Pons (tissue), 1 donor: Measurements from ENCODE around the gene RUVBL2.

ENCODE experiments used
- DNase-seq: peaks from one replicate; pipeline ENCODE4 v3.0.0-alpha.2; 2016; ENCODE audit warnings: low spot score

The RUVBL2 gene

GRCh38 chr19:48964205-48965039 is 29.3 kb upstream of the RUVBL2 start:
- peak; percentile 61 for DNase-seq

DNA sequence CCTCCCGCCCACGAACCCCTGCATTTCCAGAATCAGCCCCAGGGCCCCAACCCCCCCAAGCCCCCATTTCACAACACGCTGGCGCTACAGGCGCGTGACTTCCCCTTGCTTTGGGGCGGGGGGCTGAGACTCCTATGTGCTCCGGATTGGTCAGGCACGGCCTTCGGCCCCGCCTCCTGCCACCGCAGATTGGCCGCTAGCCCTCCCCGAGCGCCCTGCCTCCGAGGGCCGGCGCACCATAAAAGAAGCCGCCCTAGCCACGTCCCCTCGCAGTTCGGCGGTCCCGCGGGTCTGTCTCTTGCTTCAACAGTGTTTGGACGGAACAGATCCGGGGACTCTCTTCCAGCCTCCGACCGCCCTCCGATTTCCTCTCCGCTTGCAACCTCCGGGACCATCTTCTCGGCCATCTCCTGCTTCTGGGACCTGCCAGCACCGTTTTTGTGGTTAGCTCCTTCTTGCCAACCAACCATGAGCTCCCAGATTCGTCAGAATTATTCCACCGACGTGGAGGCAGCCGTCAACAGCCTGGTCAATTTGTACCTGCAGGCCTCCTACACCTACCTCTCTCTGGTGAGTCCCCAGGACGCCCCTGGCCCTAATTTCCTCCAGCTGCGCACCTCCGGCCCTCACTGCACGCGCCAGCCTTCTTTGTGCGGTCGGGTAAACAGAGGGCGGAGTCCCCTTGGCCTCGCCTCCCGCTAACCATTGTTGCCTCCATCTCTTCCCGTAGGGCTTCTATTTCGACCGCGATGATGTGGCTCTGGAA is 28.5 kb upstream of the RUVBL2 start, which contains the start of gene FTL:
Gene FTL (plus strand): TSS at position 270 of the 766 bp plus-strand sequence. CDS start 199 bp downstream, at position 469.
- peak; percentile 97 for DNase-seq

DNA sequence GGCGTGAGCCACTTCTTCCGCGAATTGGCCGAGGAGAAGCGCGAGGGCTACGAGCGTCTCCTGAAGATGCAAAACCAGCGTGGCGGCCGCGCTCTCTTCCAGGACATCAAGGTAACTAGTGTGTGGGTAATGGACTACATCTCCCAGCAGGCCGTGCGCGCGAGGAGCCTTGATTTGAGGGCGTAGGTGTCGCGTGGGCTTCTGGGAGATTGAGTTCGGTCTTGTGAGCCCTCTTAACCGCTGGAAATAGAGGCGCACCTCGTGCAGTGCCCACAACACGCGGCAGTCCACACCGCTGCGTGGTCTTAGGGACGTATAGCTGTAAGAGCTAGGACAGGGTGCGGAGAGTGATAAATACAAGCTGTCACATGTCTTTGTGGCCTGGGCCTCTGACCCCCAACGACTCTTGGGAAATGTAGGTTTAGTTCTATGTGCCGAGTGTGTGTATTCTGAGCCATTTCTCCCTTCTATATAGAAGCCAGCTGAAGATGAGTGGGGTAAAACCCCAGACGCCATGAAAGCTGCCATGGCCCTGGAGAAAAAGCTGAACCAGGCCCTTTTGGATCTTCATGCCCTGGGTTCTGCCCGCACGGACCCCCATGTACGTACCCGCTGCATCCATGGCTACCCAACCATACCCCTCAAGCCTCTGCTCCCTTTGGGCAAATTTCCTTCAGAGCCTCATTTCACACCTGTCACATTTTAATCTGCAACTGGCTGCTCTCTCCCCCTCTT is 27.7 kb upstream of the RUVBL2 start:
- peak; percentile 90 for DNase-seq

DNA sequence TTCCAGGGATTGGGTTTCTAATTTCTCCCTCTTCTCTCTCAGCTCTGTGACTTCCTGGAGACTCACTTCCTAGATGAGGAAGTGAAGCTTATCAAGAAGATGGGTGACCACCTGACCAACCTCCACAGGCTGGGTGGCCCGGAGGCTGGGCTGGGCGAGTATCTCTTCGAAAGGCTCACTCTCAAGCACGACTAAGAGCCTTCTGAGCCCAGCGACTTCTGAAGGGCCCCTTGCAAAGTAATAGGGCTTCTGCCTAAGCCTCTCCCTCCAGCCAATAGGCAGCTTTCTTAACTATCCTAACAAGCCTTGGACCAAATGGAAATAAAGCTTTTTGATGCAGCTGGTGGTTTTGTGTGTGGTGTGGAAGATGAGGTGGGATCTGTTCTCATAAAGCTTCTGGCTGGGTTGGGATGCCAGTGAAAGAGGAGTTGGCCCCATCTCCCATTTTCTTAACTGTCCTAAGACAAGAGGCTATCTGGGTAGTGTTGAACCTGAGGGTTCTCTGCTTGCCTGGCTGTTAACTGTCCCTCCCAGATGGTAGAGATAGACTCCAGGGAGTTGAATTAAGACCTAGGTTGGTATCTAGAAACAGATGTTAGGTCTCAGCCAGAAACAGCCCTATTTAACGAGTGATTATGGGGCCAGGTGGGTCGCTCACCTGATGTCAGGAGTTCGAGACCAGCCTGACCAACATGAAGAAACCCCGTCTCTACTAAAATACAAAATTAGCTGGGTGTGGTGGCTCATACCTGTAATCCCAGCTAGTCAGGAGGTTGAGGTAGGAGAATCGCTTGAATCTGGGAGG is 26.9 kb upstream of the RUVBL2 start:
- peak; percentile 44 for DNase-seq

- DNase-seq = peak; percentile 89
Observed at GRCh38 chr19:48967346-48968178, 26.1 kb upstream of the RUVBL2 start.

GRCh38 chr19:48968179-48968661 is 25.5 kb upstream of the RUVBL2 start:
- no peak for DNase-seq

GRCh38 chr19:48968813-48969218 is 24.9 kb upstream of the RUVBL2 start:
- DNase-seq = no peak

DNA sequence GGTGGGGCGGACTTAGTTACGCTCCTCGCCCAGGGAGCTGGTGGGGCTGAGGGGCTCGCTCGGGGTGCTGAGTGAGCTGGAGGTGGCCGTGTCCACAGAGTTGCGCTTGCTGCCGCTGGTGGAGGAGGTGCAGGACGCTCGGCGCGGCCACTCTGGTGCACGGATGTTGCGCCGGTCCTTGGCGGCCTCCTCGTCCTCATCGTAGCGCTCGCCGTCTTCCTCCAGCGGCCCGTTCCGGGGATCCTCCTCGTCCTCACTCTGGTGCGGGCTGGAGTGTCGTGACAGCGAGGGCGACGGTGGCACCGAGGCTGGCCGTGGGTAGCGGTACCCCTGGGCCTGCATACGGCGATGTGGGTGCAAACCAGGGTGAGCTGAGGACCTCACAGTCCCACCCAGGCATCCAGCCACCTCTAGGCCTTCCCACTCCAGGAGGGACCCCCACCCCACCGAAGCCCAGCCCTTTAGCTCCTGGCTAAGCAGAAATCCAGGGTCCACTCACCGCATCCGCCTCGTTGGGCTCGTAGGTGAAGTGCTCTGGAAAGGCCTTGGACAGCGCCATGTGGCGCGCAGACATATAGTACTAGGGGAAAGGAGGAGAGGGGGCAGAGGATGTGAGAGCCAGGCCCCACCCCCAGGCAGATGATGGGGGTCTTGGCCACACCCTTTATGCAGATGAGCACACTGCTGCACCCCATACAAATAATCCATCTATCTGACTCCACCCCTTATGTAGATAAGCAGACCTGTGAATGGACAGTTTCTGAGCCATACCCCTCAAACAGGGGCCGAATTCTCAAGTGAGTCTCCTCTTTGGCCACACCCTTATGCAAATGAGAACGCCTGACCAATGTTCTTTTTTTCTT is 24.2 kb upstream of the RUVBL2 start:
- no peak for DNase-seq

- DNase-seq = no peak
Observed at GRCh38 chr19:48970139-48970766, 23.4 kb upstream of the RUVBL2 start.

GRCh38 chr19:48970923-48971395 is 22.7 kb upstream of the RUVBL2 start:
- DNase-seq = peak; percentile 77

- DNase-seq = no peak
Observed at GRCh38 chr19:48975947-48976847, 17.5 kb upstream of the RUVBL2 start.

DNA sequence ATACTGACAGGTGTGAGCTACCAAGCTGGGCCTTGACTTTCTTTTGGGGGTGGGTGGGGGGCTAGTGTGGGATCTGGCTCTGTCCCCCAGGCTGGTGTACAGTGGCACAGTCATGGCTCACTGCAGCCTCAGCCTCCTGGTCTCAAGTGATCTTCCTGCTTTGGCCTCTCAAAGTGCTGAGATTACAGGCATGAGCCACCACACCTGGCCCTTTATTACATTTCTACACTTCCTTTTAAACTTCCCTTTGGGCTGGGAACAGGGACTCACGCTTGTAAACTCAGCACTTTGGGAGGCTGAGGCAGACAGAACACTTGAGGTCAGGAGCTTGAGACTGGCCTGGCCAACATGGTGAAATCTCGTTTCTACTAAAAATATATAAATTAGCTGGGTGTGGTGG is 16.6 kb upstream of the RUVBL2 start:
- no peak for DNase-seq

DNA sequence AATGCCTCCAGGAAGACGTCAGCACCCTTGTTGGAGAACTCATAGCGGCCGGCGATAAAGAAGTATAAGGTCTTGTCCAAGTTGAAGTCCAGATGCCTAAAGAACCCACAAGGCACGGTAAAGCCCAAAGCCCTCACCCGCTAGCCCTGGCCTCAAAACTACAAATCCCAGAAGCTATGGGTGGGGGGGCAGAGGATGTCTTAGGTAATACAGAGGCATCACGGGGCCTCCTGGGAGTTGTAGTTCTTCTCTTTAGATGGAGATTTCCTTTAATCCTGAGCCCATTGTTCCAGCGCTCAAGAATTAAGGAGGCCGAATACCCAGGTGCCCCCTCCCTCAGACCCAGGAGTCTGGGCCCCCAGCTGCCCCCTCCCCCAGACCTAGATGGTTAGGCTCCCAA is 11.4 kb upstream of the RUVBL2 start:
- no peak for DNase-seq

GRCh38 chr19:48985711-48986110 is 8.0 kb upstream of the RUVBL2 start:
- no peak for DNase-seq

- no peak for DNase-seq
Observed at GRCh38 chr19:48986211-48986610, 7.5 kb upstream of the RUVBL2 start.

- no peak for DNase-seq
Observed at GRCh38 chr19:48987323-48987722, 6.4 kb upstream of the RUVBL2 start.

- no peak for DNase-seq
Observed at GRCh38 chr19:48988286-48988685, 5.4 kb upstream of the RUVBL2 start.

DNA sequence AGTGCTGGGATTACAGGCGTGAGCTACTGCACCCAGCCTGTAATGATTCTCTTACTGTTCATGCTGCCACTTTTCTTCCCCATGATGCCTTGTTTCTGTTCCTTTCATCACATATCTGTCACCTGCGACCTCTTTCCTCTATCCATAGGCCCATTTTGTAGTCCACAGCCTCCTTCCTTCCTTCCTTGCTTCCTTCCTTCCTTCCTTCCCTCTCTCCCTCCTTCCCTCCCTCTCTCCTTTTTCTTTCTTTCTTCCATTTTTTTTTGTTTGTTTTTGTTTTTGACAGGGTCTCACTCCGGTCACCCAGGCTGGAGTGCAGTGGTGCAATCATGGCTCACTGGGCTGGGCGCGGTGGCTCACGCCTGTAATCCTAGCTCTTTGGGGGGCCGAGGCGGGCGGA is 4.8 kb upstream of the RUVBL2 start:
- DNase-seq = no peak
